HEK293 (cell line): ENCODE results near the gene ZNF429.

Source experiments
- GLI2 ChIP-seq: fragments of 450-650 bp; formaldehyde crosslinking; IDR thresholded peaks from 2 replicates; pipeline ENCODE4; 2017; ENCODE audit warnings: missing biosample characterization, missing genetic modification characterization, low read depth, borderline replicate concordance
- RBAK ChIP-seq: fragments of 450-650 bp; formaldehyde crosslinking; IDR thresholded peaks from 2 replicates; pipeline ENCODE4 v1.5.1; 2016; ENCODE audit warnings: missing biosample characterization, missing genetic modification characterization
- YY1 ChIP-seq: fragments of 450-650 bp; formaldehyde crosslinking; IDR thresholded peaks from 2 replicates; pipeline ENCODE4 v1.5.1; 2018; ENCODE audit warnings: missing biosample characterization, missing genetic modification characterization
- ZBTB17 ChIP-seq: fragments of 450-650 bp; formaldehyde crosslinking; IDR thresholded peaks from 2 replicates; pipeline ENCODE4 v1.5.1; 2016; ENCODE audit warnings: missing biosample characterization, missing genetic modification characterization
- ZNF16 ChIP-seq: fragments of 450-650 bp; formaldehyde crosslinking; IDR thresholded peaks from 2 replicates; pipeline ENCODE4 v1.5.1; 2016; ENCODE audit warnings: low read depth, missing biosample characterization, missing genetic modification characterization
- ZNF473 ChIP-seq: fragments of 450-650 bp; formaldehyde crosslinking; IDR thresholded peaks from 2 replicates; pipeline ENCODE4 v1.5.1; 2017; ENCODE audit warnings: missing biosample characterization, missing genetic modification characterization
- TF ChIP-seq, protein P1 (sequence below): fragments of 450-650 bp; formaldehyde crosslinking; IDR thresholded peaks from 2 replicates; pipeline ENCODE4 v1.5.1; 2016; ENCODE audit warnings: missing biosample characterization, missing genetic modification characterization
- TF ChIP-seq, protein P2 (sequence below): fragments of 450-650 bp; formaldehyde crosslinking; IDR thresholded peaks from 2 replicates; pipeline ENCODE4 v1.5.1; 2016; ENCODE audit warnings: missing biosample characterization, missing genetic modification characterization
- TF ChIP-seq, protein P3 (sequence below): fragments of 450-650 bp; formaldehyde crosslinking; IDR thresholded peaks from 2 replicates; pipeline ENCODE4 v1.5.1; 2016; ENCODE audit warnings: missing biosample characterization, missing genetic modification characterization
- TF ChIP-seq, protein P4 (sequence below): fragments of 450-650 bp; formaldehyde crosslinking; IDR thresholded peaks from 2 replicates; pipeline ENCODE4 v1.5.1; 2016; ENCODE audit warnings: missing biosample characterization, missing genetic modification characterization
- TF ChIP-seq, protein P5 (sequence below): fragments of 450-650 bp; IDR thresholded peaks from 2 replicates; pipeline ENCODE4 v1.5.1; 2018; ENCODE audit warnings: missing biosample characterization, mild to moderate bottlenecking, missing genetic modification characterization

DNA sequence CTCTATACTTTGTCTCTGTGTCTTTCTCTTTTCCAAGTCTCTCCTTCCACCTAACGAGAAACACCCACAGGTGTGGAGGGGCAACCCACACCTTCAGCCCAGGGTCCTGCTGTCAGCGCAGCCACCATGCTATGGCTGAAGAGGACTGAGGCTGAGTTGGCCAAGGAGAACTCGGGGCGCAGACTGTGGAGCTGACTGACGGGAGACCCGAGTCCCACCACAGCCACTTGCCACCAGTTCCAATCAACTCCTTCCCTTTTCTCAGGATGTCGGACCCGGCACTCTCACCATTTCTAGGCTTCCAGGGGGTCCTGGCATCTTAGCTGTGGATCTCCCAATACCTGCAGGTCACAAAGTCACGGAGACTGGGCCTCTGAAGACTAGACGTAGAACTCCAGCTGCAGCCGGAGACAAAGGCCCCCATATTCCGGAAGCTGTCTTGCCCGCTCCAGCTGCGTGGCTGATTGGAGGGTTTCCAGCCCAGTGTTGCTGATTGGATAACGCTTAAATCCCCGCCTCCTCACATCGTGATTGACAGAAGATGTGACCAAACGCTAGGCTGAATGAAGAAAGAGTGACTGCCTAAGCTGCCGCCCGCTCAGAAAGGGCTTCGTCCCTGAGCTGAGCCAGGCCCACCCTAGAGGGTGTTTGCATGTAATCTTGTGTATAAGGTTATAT is 63.6 kb downstream of the ZNF429 start:
- TF ChIP-seq, protein P1, sequence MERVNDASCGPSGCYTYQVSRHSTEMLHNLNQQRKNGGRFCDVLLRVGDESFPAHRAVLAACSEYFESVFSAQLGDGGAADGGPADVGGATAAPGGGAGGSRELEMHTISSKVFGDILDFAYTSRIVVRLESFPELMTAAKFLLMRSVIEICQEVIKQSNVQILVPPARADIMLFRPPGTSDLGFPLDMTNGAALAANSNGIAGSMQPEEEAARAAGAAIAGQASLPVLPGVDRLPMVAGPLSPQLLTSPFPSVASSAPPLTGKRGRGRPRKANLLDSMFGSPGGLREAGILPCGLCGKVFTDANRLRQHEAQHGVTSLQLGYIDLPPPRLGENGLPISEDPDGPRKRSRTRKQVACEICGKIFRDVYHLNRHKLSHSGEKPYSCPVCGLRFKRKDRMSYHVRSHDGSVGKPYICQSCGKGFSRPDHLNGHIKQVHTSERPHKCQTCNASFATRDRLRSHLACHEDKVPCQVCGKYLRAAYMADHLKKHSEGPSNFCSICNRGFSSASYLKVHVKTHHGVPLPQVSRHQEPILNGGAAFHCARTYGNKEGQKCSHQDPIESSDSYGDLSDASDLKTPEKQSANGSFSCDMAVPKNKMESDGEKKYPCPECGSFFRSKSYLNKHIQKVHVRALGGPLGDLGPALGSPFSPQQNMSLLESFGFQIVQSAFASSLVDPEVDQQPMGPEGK (tag by site-specific recombination): no peak
- TF ChIP-seq, protein P2, sequence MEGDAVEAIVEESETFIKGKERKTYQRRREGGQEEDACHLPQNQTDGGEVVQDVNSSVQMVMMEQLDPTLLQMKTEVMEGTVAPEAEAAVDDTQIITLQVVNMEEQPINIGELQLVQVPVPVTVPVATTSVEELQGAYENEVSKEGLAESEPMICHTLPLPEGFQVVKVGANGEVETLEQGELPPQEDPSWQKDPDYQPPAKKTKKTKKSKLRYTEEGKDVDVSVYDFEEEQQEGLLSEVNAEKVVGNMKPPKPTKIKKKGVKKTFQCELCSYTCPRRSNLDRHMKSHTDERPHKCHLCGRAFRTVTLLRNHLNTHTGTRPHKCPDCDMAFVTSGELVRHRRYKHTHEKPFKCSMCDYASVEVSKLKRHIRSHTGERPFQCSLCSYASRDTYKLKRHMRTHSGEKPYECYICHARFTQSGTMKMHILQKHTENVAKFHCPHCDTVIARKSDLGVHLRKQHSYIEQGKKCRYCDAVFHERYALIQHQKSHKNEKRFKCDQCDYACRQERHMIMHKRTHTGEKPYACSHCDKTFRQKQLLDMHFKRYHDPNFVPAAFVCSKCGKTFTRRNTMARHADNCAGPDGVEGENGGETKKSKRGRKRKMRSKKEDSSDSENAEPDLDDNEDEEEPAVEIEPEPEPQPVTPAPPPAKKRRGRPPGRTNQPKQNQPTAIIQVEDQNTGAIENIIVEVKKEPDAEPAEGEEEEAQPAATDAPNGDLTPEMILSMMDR (tag by site-specific recombination): no peak
- TF ChIP-seq RBAK (tag by site-specific recombination) (no peak), ZNF16 (tag by site-specific recombination) (no peak), GLI2 (no peak), ZNF473 (tag by site-specific recombination) (no peak), YY1 (tag by site-specific recombination) (no peak), ZBTB17 (tag by site-specific recombination) (no peak)
- TF ChIP-seq, protein P3, sequence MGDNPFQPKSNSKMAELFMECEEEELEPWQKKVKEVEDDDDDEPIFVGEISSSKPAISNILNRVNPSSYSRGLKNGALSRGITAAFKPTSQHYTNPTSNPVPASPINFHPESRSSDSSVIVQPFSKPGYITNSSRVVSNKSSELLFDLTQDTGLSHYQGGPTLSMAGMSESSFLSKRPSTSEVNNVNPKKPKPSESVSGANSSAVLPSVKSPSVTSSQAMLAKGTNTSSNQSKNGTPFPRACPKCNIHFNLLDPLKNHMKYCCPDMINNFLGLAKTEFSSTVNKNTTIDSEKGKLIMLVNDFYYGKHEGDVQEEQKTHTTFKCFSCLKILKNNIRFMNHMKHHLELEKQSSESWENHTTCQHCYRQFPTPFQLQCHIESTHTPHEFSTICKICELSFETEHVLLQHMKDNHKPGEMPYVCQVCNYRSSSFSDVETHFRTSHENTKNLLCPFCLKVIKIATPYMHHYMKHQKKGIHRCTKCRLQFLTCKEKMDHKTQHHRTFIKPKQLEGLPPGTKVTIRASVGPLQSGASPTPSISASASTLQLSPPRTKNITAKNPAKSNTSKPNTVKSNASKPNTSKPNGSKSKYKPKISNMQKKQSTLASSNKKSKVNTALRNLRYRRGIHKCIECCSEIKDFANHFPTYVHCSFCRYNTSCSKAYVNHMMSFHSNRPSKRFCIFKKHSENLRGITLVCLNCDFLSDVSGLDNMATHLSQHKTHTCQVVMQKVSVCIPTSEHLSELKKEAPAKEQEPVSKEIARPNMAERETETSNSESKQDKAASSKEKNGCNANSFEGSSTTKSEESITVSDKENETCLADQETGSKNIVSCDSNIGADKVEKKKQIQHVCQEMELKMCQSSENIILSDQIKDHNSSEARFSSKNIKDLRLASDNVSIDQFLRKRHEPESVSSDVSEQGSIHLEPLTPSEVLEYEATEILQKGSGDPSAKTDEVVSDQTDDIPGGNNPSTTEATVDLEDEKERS (tag by site-specific recombination): no peak
- TF ChIP-seq, protein P4, sequence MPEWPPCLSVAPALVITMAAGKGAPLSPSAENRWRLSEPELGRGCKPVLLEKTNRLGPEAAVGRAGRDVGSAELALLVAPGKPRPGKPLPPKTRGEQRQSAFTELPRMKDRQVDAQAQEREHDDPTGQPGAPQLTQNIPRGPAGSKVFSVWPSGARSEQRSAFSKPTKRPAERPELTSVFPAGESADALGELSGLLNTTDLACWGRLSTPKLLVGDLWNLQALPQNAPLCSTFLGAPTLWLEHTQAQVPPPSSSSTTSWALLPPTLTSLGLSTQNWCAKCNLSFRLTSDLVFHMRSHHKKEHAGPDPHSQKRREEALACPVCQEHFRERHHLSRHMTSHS (tag by site-specific recombination): no peak
- TF ChIP-seq, protein P5, sequence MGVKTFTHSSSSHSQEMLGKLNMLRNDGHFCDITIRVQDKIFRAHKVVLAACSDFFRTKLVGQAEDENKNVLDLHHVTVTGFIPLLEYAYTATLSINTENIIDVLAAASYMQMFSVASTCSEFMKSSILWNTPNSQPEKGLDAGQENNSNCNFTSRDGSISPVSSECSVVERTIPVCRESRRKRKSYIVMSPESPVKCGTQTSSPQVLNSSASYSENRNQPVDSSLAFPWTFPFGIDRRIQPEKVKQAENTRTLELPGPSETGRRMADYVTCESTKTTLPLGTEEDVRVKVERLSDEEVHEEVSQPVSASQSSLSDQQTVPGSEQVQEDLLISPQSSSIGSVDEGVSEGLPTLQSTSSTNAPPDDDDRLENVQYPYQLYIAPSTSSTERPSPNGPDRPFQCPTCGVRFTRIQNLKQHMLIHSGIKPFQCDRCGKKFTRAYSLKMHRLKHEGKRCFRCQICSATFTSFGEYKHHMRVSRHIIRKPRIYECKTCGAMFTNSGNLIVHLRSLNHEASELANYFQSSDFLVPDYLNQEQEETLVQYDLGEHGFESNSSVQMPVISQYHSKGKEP (tag by site-specific recombination): no peak
